ENCODE data around the gene PPP6R2. TPM values are rescaled to one million over a fixed set of nuclear protein-coding genes. Genes with fewer than 3 reads are reported as not detected.

PPP6R2 gene
- total and polyA plus RNA-seq, 2 of the 8 experiments (the other 6 are each of a cell fraction or from before 2014, with no cell fraction given) = 25.0 to 32.2 TPM

DNA sequence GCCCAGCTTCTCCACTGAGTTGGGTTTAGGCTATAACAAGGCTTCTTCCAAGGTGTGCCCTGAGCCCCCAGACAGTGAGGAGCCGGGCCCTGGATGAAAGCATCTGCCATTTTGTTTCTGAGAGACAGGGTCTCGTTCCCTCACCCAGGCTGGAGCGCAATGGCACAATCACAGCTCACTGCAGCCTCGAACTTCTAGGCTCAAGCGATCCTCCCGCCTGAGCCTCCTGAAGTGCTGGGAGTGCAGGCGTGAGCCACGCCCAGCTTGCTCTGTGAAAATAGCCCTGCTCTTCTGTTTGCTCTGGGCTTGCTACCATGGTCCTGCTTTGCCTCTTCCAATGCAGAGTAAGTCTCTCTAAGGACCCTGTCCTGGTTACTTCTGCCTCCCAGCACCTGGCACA, 23.0 kb upstream of the PPP6R2 start (continued):
- TF ChIP-seq, protein P1, sequence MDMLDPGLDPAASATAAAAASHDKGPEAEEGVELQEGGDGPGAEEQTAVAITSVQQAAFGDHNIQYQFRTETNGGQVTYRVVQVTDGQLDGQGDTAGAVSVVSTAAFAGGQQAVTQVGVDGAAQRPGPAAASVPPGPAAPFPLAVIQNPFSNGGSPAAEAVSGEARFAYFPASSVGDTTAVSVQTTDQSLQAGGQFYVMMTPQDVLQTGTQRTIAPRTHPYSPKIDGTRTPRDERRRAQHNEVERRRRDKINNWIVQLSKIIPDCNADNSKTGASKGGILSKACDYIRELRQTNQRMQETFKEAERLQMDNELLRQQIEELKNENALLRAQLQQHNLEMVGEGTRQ (IDR thresholded peaks at IDR 0.05; ENCODE audit: low read length) = no peak
- TF ChIP-seq EGR1 (IDR thresholded peaks at IDR 0.05; ENCODE audit: borderline replicate concordance, low read depth, low read length) (no peak), KDM5A (IDR thresholded peaks at IDR 0.05; ENCODE audit: low read length) (no peak), SAP30 (IDR thresholded peaks at IDR 0.05; ENCODE audit: insufficient read depth, insufficient replicate concordance, low read length) (no peak), ZNF274 (IDR thresholded peaks at IDR 0.05; ENCODE audit: borderline replicate concordance, extremely low read depth, low read length) (no peak)
- TF ChIP-seq, protein P2, sequence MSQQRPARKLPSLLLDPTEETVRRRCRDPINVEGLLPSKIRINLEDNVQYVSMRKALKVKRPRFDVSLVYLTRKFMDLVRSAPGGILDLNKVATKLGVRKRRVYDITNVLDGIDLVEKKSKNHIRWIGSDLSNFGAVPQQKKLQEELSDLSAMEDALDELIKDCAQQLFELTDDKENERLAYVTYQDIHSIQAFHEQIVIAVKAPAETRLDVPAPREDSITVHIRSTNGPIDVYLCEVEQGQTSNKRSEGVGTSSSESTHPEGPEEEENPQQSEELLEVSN (IDR thresholded peaks at IDR 0.05) = no peak
